B cell (primary cell): Measurements from ENCODE around the gene ZFHX2.

ENCODE experiments used
- EZH2 ChIP-seq: IDR thresholded peaks from 2 replicates; pipeline ENCODE4 v1.6.1; 2012; ENCODE audit warnings: borderline replicate concordance, low read depth, mild to moderate bottlenecking, moderate library complexity, low read length; ENCODE audit not compliant: insufficient read depth, poor library complexity, severe bottlenecking
- TF ChIP-seq, protein P1 (sequence below): fragments of 200-600 bp; IDR thresholded peaks from one replicate; pipeline ENCODE4 v1.8.0; 2022; ENCODE audit warnings: antibody characterized with exemption, mild to moderate bottlenecking

DNA sequence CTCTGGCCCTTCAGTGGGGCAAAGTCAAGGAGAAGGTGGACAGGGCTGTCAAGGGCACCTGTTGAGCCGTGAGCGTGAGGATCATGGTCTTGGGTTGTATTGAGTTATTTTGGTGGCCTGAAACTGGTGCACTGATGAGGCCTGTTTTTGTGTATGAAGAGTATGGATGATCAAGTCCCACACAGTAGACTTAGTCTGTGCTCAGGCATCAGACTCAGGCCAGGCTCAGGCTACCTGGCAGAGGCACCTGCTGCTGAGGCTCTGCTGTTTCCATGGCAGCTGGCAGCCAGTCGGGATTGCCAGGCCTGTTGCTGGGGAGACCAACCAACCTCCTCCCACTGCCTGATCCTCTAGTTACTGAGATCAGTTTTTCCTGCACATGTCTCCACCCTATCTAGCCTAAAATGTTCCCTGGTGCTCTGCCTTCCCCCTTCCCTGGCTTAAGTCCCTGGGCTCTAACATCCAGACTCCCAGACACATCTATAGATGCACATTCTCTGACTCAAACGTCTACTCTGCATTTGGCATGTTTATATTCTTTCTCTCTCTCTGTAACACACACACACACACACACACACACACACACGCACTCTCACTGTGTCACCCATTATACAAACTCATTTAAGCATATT lies 21.9 kb upstream of the ZFHX2 start:
- TF ChIP-seq, protein P1, sequence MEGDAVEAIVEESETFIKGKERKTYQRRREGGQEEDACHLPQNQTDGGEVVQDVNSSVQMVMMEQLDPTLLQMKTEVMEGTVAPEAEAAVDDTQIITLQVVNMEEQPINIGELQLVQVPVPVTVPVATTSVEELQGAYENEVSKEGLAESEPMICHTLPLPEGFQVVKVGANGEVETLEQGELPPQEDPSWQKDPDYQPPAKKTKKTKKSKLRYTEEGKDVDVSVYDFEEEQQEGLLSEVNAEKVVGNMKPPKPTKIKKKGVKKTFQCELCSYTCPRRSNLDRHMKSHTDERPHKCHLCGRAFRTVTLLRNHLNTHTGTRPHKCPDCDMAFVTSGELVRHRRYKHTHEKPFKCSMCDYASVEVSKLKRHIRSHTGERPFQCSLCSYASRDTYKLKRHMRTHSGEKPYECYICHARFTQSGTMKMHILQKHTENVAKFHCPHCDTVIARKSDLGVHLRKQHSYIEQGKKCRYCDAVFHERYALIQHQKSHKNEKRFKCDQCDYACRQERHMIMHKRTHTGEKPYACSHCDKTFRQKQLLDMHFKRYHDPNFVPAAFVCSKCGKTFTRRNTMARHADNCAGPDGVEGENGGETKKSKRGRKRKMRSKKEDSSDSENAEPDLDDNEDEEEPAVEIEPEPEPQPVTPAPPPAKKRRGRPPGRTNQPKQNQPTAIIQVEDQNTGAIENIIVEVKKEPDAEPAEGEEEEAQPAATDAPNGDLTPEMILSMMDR, result no peak
- TF ChIP-seq EZH2, result no peak
